Endodermal cell (in vitro differentiated cells): ENCODE measurements around the gene KLHDC3. TPM values are rescaled to one million over a fixed set of nuclear protein-coding genes. Genes with fewer than 3 reads are reported as not detected.
A peak's percentile ranks its signal among the peaks of the same experiment; 100 is the strongest.

Source experiments
- DNase-seq: peaks from one replicate; pipeline ENCODE4 v3.0.0-alpha.2; 2017
- H3K27ac ChIP-seq: 2 replicates; pipeline ENCODE4 v1.5.1; 2013; ENCODE audit warnings: mild to moderate bottlenecking, low read depth, low read length, moderate library complexity
- H3K27me3 ChIP-seq: 2 replicates; pipeline ENCODE4 v1.6.1; 2013; ENCODE audit warnings: mild to moderate bottlenecking, low read length, moderate library complexity; ENCODE audit not compliant: insufficient read depth, control insufficient read depth, poor library complexity, severe bottlenecking
- H3K36me3 ChIP-seq: 2 replicates; pipeline ENCODE4 v1.7.0; 2013; ENCODE audit warnings: mild to moderate bottlenecking, low read length, moderate library complexity; ENCODE audit not compliant: control insufficient read depth, insufficient read depth
- H3K4me1 ChIP-seq: one replicate; pipeline ENCODE4 v1.7.0; 2013; ENCODE audit warnings: low read length; ENCODE audit not compliant: control insufficient read depth, insufficient read depth
- H3K4me3 ChIP-seq: 2 replicates; pipeline ENCODE4 v1.5.1; 2013; ENCODE audit warnings: mild to moderate bottlenecking, low read length, moderate library complexity
- H3K9ac ChIP-seq: 2 replicates; pipeline ENCODE4 v1.6.1; 2013; ENCODE audit warnings: mild to moderate bottlenecking, low read length, moderate library complexity; ENCODE audit not compliant: poor library complexity, severe bottlenecking; ENCODE audit errors: extremely low read depth
- H3K9me3 ChIP-seq: 2 replicates; pipeline ENCODE4 v1.6.1; 2013; ENCODE audit warnings: mild to moderate bottlenecking, low read length, moderate library complexity; ENCODE audit not compliant: control insufficient read depth
- H3K27ac Mint-ChIP-seq: 2 replicates; pipeline ENCODE4 v1.8.0; 2020; ENCODE audit warnings: mixed read lengths
- H3K27me3 Mint-ChIP-seq: 2 replicates; pipeline ENCODE4 v1.8.0; 2021; ENCODE audit warnings: mild to moderate bottlenecking, mixed read lengths; ENCODE audit not compliant: insufficient read depth
- H3K36me3 Mint-ChIP-seq: 2 replicates; pipeline ENCODE4 v1.8.0; 2020; ENCODE audit warnings: low read depth, mixed read lengths
- H3K4me1 Mint-ChIP-seq: 2 replicates; pipeline ENCODE4 v1.8.0; 2020; ENCODE audit warnings: mixed read lengths
- H3K4me3 Mint-ChIP-seq: 2 replicates; pipeline ENCODE4 v1.8.0; 2020; ENCODE audit warnings: mild to moderate bottlenecking, moderate library complexity, mixed read lengths
- H3K9me3 Mint-ChIP-seq: 2 replicates; pipeline ENCODE4 v1.8.0; 2020; ENCODE audit warnings: mild to moderate bottlenecking, mixed read lengths
- WGBS, 2 experiments: methylation state at CpG; one replicate each; pipeline versions ENCODE4 v1.1.5 to v1.1.7; 2013; ENCODE audit warnings: missing lambda C conversion rate in 2 of 2, mixed read lengths in 1 of 2; ENCODE audit not compliant: insufficient coverage in 1 of 2, insufficient read length in 1 of 2; 5-methylcytosine and 5-hydroxymethylcytosine counted together
- total RNA-seq, 2 donors: library from RNA; stranded (reverse); fragmentation: NEBNext Ultra II Directional in 1 of 2; extraction: Animal tissue kit (Norgen Biotek cat#: 25700) in 1 of 2; gene quantifications; 2 replicates in 1 of 2; 3 replicates in 1 of 2; pipeline ENCODE4 v1.2.1, GENCODE V29; 2021
- TF ChIP-seq, protein P1 (sequence below): fragments of 200-600 bp; sonication (generic); conservative IDR thresholded peaks from 2 replicates; pipeline ENCODE4 v1.5.0; 2021; ENCODE audit warnings: antibody characterized with exemption, mild to moderate bottlenecking

KLHDC3 gene
- total RNA-seq, 2 donors from 2014 or later = 124 to 135 TPM

GRCh38 chr6:43021270-43022047, 7.4 kb downstream of the KLHDC3 start, which contains the start of gene RRP36:
TSS of gene RRP36 (plus strand) at chr6:43021623. CDS start at chr6:43021655, 32 bp downstream.
- H3K9me3 Mint-ChIP-seq = no peaks in the 10 kb centered on the region
- H3K36me3 Mint-ChIP-seq = peaks cover 45% of the 10 kb centered on the region
- H3K4me1 Mint-ChIP-seq = peaks cover 10% of the 10 kb centered on the region
- TF ChIP-seq, protein P1, sequence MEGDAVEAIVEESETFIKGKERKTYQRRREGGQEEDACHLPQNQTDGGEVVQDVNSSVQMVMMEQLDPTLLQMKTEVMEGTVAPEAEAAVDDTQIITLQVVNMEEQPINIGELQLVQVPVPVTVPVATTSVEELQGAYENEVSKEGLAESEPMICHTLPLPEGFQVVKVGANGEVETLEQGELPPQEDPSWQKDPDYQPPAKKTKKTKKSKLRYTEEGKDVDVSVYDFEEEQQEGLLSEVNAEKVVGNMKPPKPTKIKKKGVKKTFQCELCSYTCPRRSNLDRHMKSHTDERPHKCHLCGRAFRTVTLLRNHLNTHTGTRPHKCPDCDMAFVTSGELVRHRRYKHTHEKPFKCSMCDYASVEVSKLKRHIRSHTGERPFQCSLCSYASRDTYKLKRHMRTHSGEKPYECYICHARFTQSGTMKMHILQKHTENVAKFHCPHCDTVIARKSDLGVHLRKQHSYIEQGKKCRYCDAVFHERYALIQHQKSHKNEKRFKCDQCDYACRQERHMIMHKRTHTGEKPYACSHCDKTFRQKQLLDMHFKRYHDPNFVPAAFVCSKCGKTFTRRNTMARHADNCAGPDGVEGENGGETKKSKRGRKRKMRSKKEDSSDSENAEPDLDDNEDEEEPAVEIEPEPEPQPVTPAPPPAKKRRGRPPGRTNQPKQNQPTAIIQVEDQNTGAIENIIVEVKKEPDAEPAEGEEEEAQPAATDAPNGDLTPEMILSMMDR = no peak
- H3K9me3 ChIP-seq = no peaks in the 10 kb centered on the region
- H3K27ac ChIP-seq = peak within 1 kb of the TSS; percentile 72
- H3K4me1 ChIP-seq = peaks cover 8% of the 10 kb centered on the region
- DNase-seq = peak; percentile 93
- H3K27me3 ChIP-seq = no peaks in the 10 kb centered on the region
- H3K36me3 ChIP-seq = peaks cover 70% of the 10 kb centered on the region
- peak within 1 kb of the TSS; percentile 98 for H3K4me3 Mint-ChIP-seq
- no peaks in the 10 kb centered on the region for H3K27me3 Mint-ChIP-seq
- H3K9ac ChIP-seq = peak within 1 kb of the TSS; percentile 92
- peak within 1 kb of the TSS; percentile 98 for H3K4me3 ChIP-seq
- 2 to 4% methylated on average over 31 to 56 of the region's 56 CpGs for WGBS, 2 experiments
- peak within 1 kb of the TSS; percentile 99 for H3K27ac Mint-ChIP-seq

DNA sequence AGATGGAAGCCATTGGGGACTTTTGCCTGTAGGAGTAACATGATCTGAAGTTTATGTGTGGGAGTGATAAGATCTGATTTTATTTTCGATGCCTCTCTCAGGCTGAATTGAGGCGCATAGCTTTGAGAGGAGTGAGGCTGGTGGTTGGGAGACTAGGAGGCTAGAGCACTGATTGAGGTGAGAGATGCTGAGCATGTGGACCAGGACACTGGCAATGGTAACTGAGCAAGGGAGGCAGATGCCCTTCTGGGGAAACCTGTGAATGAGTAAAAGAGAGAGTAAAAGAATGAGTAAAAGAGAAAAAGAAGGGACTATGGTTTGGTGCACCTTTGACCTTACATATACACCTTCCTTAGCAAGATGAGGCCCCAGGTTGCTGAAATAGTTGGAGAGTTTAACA, 10.4 kb downstream of the KLHDC3 start:
- no peaks in the 10 kb centered on the region for H3K27me3 ChIP-seq
- Mint-ChIP-seq H3K36me3 (peaks cover 51% of the 10 kb centered on the region), H3K9me3 (no peaks in the 10 kb centered on the region), H3K4me3 (peak overlapping the region; percentile 1), H3K27me3 (no peaks in the 10 kb centered on the region), H3K27ac (peak overlapping the region; percentile 5), H3K4me1 (peaks cover 9% of the 10 kb centered on the region)
- no peak overlapping the region for H3K27ac ChIP-seq
- H3K4me1 ChIP-seq = peaks cover 8% of the 10 kb centered on the region
- H3K36me3 ChIP-seq = peaks cover 72% of the 10 kb centered on the region
- 88 to 97% methylated on average over 2 of the region's 2 CpGs for WGBS, 2 experiments
- no peaks in the 10 kb centered on the region for H3K9me3 ChIP-seq
- no peak overlapping the region for H3K9ac ChIP-seq
- TF ChIP-seq, protein P1 = no peak
- DNase-seq = no peak
- H3K4me3 ChIP-seq = no peak overlapping the region

GRCh38 chr6:43026365-43026764, 12.3 kb downstream of the KLHDC3 start:
- Mint-ChIP-seq H3K27me3 (no peaks in the 10 kb centered on the region), H3K27ac (no peak overlapping the region), H3K9me3 (no peaks in the 10 kb centered on the region), H3K4me1 (no peaks in the 10 kb centered on the region), H3K36me3 (peaks cover 64% of the 10 kb centered on the region), H3K4me3 (no peak overlapping the region)
- H3K4me3 ChIP-seq = no peak overlapping the region
- no peaks in the 10 kb centered on the region for H3K9me3 ChIP-seq
- DNase-seq = no peak
- no peak overlapping the region for H3K27ac ChIP-seq
- no peaks in the 10 kb centered on the region for H3K27me3 ChIP-seq
- 86 to 96% methylated on average over 4 to 5 of the region's 5 CpGs for WGBS, 2 experiments
- H3K4me1 ChIP-seq = peaks cover under 1% of the 10 kb centered on the region
- H3K9ac ChIP-seq = no peak overlapping the region
- TF ChIP-seq, protein P1 = no peak
- H3K36me3 ChIP-seq = peaks cover 68% of the 10 kb centered on the region
